DND-41 (cell line): ENCODE measurements around the gene KCTD18.

Source experiments
- CTCF ChIP-seq: IDR thresholded peaks from 2 replicates; pipeline ENCODE4 v1.5.1; 2012; ENCODE audit warnings: borderline replicate concordance, low read length, moderate library complexity, mild to moderate bottlenecking; ENCODE audit not compliant: poor library complexity, severe bottlenecking; ENCODE audit errors: extremely low read depth
- EZH2 ChIP-seq: IDR thresholded peaks from 3 replicates; pipeline ENCODE4 v1.6.1; 2012; ENCODE audit warnings: borderline replicate concordance, low read depth, mild to moderate bottlenecking, moderate library complexity, low read length, inconsistent platforms; ENCODE audit not compliant: severe bottlenecking

- TF ChIP-seq EZH2 (no peak), CTCF (no peak)
These were observed 7.7 kb downstream of the KCTD18 start for GRCh38 chr2:200502196-200502595.
